Activated CD4-positive, alpha-beta T cell treated with anti-CD3 and anti-CD28 coated beads for 36 hours (primary cell): Measurements from ENCODE around the gene LAMA3. TPM values are rescaled to one million over a fixed set of nuclear protein-coding genes. Genes with fewer than 3 reads are reported as not detected.

Source experiments
- ATAC-seq: fragments of 200-7000 bp; cut with Tn5 transposase; one replicate; pipeline ENCODE4 v1.10.0; 2021; ENCODE audit warnings: mild to moderate bottlenecking, moderate library complexity
- CTCF ChIA-PET: fragments of 350-600 bp; sonication (Branson Sonifier 250); formaldehyde crosslinking; loops from one replicate; lab custom pipeline; 2021; ENCODE audit warnings: antibody characterized with exemption; lab: Charles Lee
- POLR2A ChIA-PET: fragments of 350-600 bp; sonication (Branson Sonifier 250); formaldehyde crosslinking; loops from one replicate; lab custom pipeline; 2021; ENCODE audit warnings: antibody characterized with exemption, inconsistent platforms; lab: Charles Lee
- DNase-seq: peaks from one replicate; pipeline ENCODE4 v3.0.0-alpha.2; 2020
- H3K27ac Mint-ChIP-seq: one replicate; pipeline ENCODE4 v1.8.0; 2021; ENCODE audit warnings: mixed read lengths
- H3K27me3 Mint-ChIP-seq: one replicate; pipeline ENCODE4 v1.8.0; 2021; ENCODE audit warnings: mixed read lengths
- H3K36me3 Mint-ChIP-seq: one replicate; pipeline ENCODE4 v1.8.0; 2021; ENCODE audit warnings: low read depth, mixed read lengths
- H3K4me1 Mint-ChIP-seq: one replicate; pipeline ENCODE4 v1.8.0; 2021; ENCODE audit warnings: mixed read lengths
- H3K4me3 Mint-ChIP-seq: one replicate; pipeline ENCODE4 v1.8.0; 2021; ENCODE audit warnings: mild to moderate bottlenecking, moderate library complexity, mixed read lengths
- H3K9me3 Mint-ChIP-seq: one replicate; pipeline ENCODE4 v1.8.0; 2021; ENCODE audit warnings: low read depth, mixed read lengths
- intact Hi-C, 2 experiments: fragments of 100-400 bp; cut with DNase I in 1 of 2; cut with micrococcal nuclease in 1 of 2; formaldehyde crosslinking; loops; one replicate each; pipeline versions ENCODE4 v1.14.2 to v1.15.1; 2022 to 2024; cut with DNase I, micrococcal nuclease
- total RNA-seq, 2 experiments: library from RNA; stranded (reverse); gene quantifications; one replicate each; pipeline ENCODE4 v1.2.3, GENCODE V29; 2021

The LAMA3 gene
- total RNA-seq, 2 experiments from 2014 or later = 0.07 to 0.09 TPM

GRCh38 chr18:23992941-23993280, 303.7 kb downstream of the LAMA3 start:
- Mint-ChIP-seq H3K27me3 (peaks cover 3% of the 10 kb centered on the region), H3K4me3 (no peak overlapping the region), H3K4me1 (peaks cover 47% of the 10 kb centered on the region), H3K27ac (no peak overlapping the region), H3K9me3 (no peaks in the 10 kb centered on the region), H3K36me3 (no peaks in the 10 kb centered on the region)
- ChIA-PET CTCF (interaction anchor here (1.1 to 1.7 kb wide), 3 partner anchors 13 to 25 kb away, joined by 3 to 5 read pairs (median 3); no protein-coding TSS in a partner anchor), POLR2A (interaction anchor here (0.7 kb wide), 1 partner anchor 194 kb away, joined by 3 read pairs; no protein-coding TSS in a partner anchor)
- ATAC-seq (no peak), DNase-seq (no peak)
- intact Hi-C loops = loop anchor here (1.0 to 2.0 kb wide), 4 partner anchors 20 to 62 kb away; partner anchors contain the start of gene TTC39C (in 1 of the 2)

GRCh38 chr18:23994361-23994902, 305.2 kb downstream of the LAMA3 start:
- H3K9me3 Mint-ChIP-seq = no peaks in the 10 kb centered on the region
- no peaks in the 10 kb centered on the region for H3K36me3 Mint-ChIP-seq
- peaks cover 45% of the 10 kb centered on the region for H3K4me1 Mint-ChIP-seq
- ChIA-PET POLR2A (no interaction called here), CTCF (interaction anchor here (1.7 kb wide), 1 partner anchor 12 kb away, joined by 5 read pairs; no protein-coding TSS in a partner anchor)
- ATAC-seq (no peak), DNase-seq (peak; percentile 27)
- H3K27me3 Mint-ChIP-seq = peaks cover 2% of the 10 kb centered on the region
- no peak overlapping the region for H3K27ac Mint-ChIP-seq
- intact Hi-C loops = no loop called here
- H3K4me3 Mint-ChIP-seq = no peak overlapping the region

GRCh38 chr18:23995180-23995579, 305.9 kb downstream of the LAMA3 start:
- POLR2A ChIA-PET = no interaction called here
- no peak overlapping the region for H3K27ac Mint-ChIP-seq
- CTCF ChIA-PET = interaction anchor here (0.7 kb wide), 1 partner anchor 12 kb away, joined by 3 read pairs; no protein-coding TSS in a partner anchor

GRCh38 chr18:23998018-23998417, 308.8 kb downstream of the LAMA3 start:
- ATAC-seq = no peak
- intact Hi-C loops = no loop called here
- H3K4me1 Mint-ChIP-seq = peaks cover 40% of the 10 kb centered on the region
- no peak overlapping the region for H3K27ac Mint-ChIP-seq
- no peak for DNase-seq
- H3K27me3 Mint-ChIP-seq = peaks cover 2% of the 10 kb centered on the region
- H3K4me3 Mint-ChIP-seq = no peak overlapping the region
- no peaks in the 10 kb centered on the region for H3K36me3 Mint-ChIP-seq
- ChIA-PET POLR2A (no interaction called here), CTCF (interaction anchor here (0.8 to 1.6 kb wide), 2 partner anchors 10 to 79 kb away, joined by 5 read pairs; no protein-coding TSS in a partner anchor)
- no peaks in the 10 kb centered on the region for H3K9me3 Mint-ChIP-seq

More at GRCh38 chr18:23995180-23995579, 305.9 kb downstream of the LAMA3 start:
- no peak for DNase-seq
- Mint-ChIP-seq H3K4me1 (peaks cover 40% of the 10 kb centered on the region), H3K36me3 (no peaks in the 10 kb centered on the region), H3K27me3 (peaks cover 2% of the 10 kb centered on the region), H3K4me3 (no peak overlapping the region), H3K9me3 (no peaks in the 10 kb centered on the region)
- no peak for ATAC-seq
- intact Hi-C loops = no loop called here

GRCh38 chr18:23998820-23999219, 309.6 kb downstream of the LAMA3 start:
- intact Hi-C loops = no loop called here
- H3K4me3 Mint-ChIP-seq = no peak overlapping the region
- ATAC-seq = no peak
- H3K36me3 Mint-ChIP-seq = no peaks in the 10 kb centered on the region
- H3K27ac Mint-ChIP-seq = no peak overlapping the region
- peaks cover 40% of the 10 kb centered on the region for H3K4me1 Mint-ChIP-seq
- H3K9me3 Mint-ChIP-seq = no peaks in the 10 kb centered on the region
- DNase-seq = no peak
- H3K27me3 Mint-ChIP-seq = peaks cover 2% of the 10 kb centered on the region
- CTCF ChIA-PET = interaction anchor here (0.8 to 1.7 kb wide), 6 partner anchors 8 to 80 kb away, joined by 4 to 8 read pairs (median 5); no protein-coding TSS in a partner anchor
- POLR2A ChIA-PET = no interaction called here

GRCh38 chr18:24000613-24001490, 311.6 kb downstream of the LAMA3 start:
- POLR2A ChIA-PET = no interaction called here
- H3K4me3 Mint-ChIP-seq = no peak overlapping the region
- H3K27ac Mint-ChIP-seq = peak overlapping the region; percentile 5
- no peaks in the 10 kb centered on the region for H3K36me3 Mint-ChIP-seq
- intact Hi-C loops = no loop called here
- DNase-seq (peak; percentile 31), ATAC-seq (peak; percentile 69)
- CTCF ChIA-PET = no interaction called here
- H3K9me3 Mint-ChIP-seq = no peaks in the 10 kb centered on the region
- H3K27me3 Mint-ChIP-seq = peaks cover 1% of the 10 kb centered on the region
- peaks cover 42% of the 10 kb centered on the region for H3K4me1 Mint-ChIP-seq

- Mint-ChIP-seq H3K36me3 (no peaks in the 10 kb centered on the region), H3K27me3 (no peaks in the 10 kb centered on the region), H3K4me1 (peaks cover 47% of the 10 kb centered on the region), H3K27ac (no peak overlapping the region), H3K4me3 (no peak overlapping the region), H3K9me3 (no peaks in the 10 kb centered on the region)
- intact Hi-C loops = no loop called here
- CTCF ChIA-PET = no interaction called here
- POLR2A ChIA-PET = no interaction called here
- no peak for ATAC-seq
- no peak for DNase-seq
Measured at GRCh38 chr18:24002479-24002878, 313.2 kb downstream of the LAMA3 start.

GRCh38 chr18:24003288-24003687, 314.0 kb downstream of the LAMA3 start:
- Mint-ChIP-seq H3K4me3 (no peak overlapping the region), H3K27ac (no peak overlapping the region), H3K27me3 (no peaks in the 10 kb centered on the region), H3K4me1 (peaks cover 52% of the 10 kb centered on the region), H3K36me3 (no peaks in the 10 kb centered on the region), H3K9me3 (no peaks in the 10 kb centered on the region)
- POLR2A ChIA-PET = no interaction called here
- intact Hi-C loops = no loop called here
- DNase-seq = no peak
- CTCF ChIA-PET = interaction anchor here (0.8 kb wide), 1 partner anchor 10 kb away, joined by 3 read pairs; no protein-coding TSS in a partner anchor
- ATAC-seq = no peak

GRCh38 chr18:24003903-24004640, 314.8 kb downstream of the LAMA3 start:
- CTCF ChIA-PET = interaction anchor here (0.8 kb wide), 1 partner anchor 9 kb away, joined by 3 read pairs; no protein-coding TSS in a partner anchor
- no peak overlapping the region for H3K27ac Mint-ChIP-seq
- POLR2A ChIA-PET = no interaction called here
- no peak overlapping the region for H3K4me3 Mint-ChIP-seq
- H3K36me3 Mint-ChIP-seq = no peaks in the 10 kb centered on the region
- no peaks in the 10 kb centered on the region for H3K9me3 Mint-ChIP-seq
- intact Hi-C loops = no loop called here
- DNase-seq (no peak), ATAC-seq (peak; percentile 10)
- H3K4me1 Mint-ChIP-seq = peaks cover 58% of the 10 kb centered on the region
- peaks cover 3% of the 10 kb centered on the region for H3K27me3 Mint-ChIP-seq
